GM19397 (cell line): ENCODE data around the gene FHIP1A.
"Not testable (repeated sequence)": the region's sequence is repeated elsewhere in the genome, so short reads cannot be mapped to it uniquely, and the experiment has no call there.

ENCODE experiments used
- ATAC-seq: cut with Tn5 transposase; IDR thresholded peaks from one replicate; pipeline ENCODE4 v1.9.1; 2021; ENCODE audit warnings: mild to moderate bottlenecking, moderate library complexity; ENCODE audit not compliant: unreplicated experiment

FHIP1A gene

DNA sequence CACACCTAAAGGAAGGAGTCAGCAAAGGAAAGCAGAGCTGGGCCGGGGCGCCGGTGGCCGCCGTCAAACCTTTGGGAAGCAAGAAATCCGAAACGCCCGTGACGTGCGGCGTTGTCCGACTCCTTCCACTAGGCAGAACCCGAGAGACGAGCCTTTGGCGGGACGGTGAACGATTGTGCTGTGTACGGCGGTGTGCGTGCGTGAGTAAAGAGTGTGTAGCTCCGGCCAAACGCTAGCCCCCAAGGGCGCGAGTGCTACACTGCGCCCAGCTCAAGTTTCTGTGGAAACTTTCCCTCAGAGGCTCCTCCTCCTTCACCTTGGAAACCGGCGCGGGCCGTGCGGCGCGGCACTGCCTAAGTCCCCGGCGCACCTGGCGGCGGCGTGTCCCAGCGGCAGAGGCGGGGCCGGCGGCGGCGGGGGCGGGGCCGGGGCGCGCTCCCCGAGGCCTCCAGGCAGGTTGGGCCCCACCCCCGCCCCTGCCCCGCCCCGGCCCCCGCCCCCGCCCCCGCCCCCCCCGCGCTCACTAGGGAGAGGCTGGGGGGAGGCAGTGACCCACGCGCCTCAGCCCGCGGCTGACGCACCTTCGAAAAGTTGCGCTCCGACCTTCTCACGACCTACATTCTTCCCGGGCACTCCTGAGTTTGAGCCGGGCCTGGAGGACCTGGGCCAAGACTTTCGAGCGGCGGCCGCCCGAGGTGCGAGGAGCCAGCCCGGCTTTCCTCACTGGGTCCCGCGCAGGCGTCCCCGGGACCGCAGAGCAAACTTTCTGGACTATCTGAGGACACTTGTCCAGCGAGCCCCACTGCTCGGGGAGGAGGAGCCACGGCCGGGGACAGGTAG is at the start of gene FHIP1A:
Gene FHIP1A (plus strand): TSS at position 547 of the 840 bp plus-strand sequence. CDS start 157,084 bp downstream, outside the sequence.
- ATAC-seq = peak; percentile 83

GRCh38 chr4:151359576-151359975 is 49.4 kb upstream of the FHIP1A start:
- no peak for ATAC-seq

- no peak for ATAC-seq
Observed at GRCh38 chr4:151361126-151361525, 47.9 kb upstream of the FHIP1A start.

DNA sequence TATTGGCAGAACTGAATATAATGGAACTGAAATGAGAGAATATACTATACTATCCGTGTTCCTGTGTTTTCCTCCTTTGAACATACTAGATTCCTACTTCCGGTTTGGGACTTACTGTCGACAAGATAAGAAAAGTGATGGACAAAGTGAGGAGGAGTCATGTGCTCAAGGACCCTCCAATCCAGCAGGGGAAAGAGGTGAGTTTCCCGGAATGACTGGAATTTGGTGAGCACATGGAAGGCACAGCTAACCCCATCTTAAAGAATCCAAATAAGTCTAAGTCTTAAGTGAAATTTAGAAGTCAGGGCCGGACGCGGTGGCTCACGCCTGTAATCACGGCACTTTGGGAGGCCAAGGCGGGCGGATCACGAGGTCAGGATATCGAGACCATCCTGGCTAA is 47.0 kb upstream of the FHIP1A start:
- ATAC-seq = no peak

- ATAC-seq = peak; percentile 94
Observed at GRCh38 chr4:151362404-151363164, 46.4 kb upstream of the FHIP1A start.

GRCh38 chr4:151376540-151376939 is 32.4 kb upstream of the FHIP1A start:
- no peak for ATAC-seq

DNA sequence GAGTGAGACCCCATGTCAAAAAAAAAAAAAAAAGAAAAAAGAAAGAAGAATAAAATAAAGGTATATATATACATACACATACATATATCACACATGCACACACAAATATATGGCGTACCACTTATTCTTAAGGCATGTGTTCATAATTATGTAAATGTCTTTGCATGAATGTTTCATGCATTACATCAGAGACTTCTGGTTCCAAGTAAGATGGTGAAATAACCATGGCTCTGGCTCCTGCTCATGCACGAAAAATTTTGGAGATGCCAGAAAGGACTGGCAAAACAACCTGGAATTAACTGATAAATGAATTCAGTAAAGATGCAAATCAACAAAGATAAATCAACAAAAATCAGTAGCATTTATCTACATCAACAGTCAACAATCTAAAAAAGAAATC is 19.7 kb upstream of the FHIP1A start:
- ATAC-seq = no peak

DNA sequence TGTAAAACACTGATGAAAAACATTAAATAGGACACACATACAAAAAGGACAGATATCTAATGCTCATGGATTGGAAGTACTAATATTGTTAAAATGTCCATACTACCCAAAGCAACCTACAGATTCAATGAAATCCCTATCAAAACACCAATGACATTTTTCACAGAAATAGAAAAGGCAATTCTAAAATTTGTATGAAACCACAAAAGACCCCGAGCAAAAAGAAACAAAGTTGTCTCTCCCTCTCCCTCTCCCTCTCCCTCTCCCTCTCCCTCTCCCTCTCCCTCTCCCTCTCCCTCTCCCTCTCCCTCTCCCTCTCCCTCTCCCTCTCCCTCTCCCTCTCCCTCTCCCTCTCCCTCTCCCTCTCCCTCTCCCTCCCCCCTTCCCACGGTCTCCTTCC is 19.2 kb upstream of the FHIP1A start:
- ATAC-seq = not testable (repeated sequence)

DNA sequence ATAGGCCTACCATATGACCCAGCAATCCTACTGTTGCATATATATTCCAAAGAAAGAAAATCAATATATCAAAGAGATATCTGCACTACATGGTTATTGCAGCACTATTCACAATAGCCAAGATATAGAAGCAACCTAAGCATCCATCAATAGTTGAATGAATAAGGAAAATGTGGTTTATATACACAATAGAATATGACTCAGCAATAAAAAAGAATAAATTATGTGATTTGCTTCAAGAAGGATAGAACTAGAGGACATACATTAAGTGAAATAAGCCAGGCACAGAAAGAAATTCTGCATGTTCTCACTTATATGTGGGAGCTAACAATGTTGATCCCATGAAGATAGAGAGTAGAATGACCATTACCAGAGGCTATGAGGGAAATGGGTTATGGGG is 13.1 kb upstream of the FHIP1A start:
- no peak for ATAC-seq

- no peak for ATAC-seq
Observed at GRCh38 chr4:151400343-151400742, 8.6 kb upstream of the FHIP1A start.

- ATAC-seq = no peak
Observed at GRCh38 chr4:151401739-151402138, 7.2 kb upstream of the FHIP1A start.

- ATAC-seq = no peak
Observed at GRCh38 chr4:151402145-151402865, 6.7 kb upstream of the FHIP1A start.

DNA sequence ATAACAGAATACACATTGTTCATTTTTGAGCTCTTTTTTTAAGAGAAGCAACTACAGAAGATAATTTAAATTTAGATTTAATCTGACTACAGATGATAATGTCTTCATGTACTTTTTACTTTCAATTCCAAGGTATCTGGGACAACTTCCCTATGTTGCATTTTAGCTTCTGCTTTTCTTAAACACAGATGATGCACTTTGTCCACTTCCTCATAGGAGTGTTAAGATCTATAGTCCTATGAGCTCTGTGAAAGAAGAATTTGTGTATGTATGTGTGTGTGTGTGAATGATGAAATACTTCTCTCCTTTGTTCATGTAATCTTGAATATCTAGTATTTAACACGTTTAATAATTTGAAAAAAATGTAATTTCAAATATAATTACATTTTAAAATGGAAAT is 5.3 kb upstream of the FHIP1A start:
- ATAC-seq = no peak

DNA sequence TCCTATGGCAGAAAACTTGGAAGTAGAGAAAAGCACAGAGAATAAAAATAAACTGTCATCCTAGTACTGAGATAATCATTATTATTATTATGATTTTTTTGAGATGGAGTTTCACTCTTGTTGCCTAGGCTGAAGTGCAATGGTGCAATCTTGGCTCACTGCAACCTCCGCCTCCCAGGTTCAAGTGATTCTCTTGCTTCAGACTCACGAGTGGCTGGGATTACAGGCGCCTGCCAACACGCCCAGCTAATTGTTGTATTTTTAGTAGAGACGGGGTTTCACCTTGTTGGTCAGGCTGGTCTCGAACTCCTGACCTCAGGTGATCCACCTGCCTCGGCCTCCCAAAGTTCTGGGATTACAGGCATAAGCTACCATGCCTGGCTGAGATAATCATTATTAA is 4.2 kb upstream of the FHIP1A start:
- not testable (repeated sequence) for ATAC-seq

DNA sequence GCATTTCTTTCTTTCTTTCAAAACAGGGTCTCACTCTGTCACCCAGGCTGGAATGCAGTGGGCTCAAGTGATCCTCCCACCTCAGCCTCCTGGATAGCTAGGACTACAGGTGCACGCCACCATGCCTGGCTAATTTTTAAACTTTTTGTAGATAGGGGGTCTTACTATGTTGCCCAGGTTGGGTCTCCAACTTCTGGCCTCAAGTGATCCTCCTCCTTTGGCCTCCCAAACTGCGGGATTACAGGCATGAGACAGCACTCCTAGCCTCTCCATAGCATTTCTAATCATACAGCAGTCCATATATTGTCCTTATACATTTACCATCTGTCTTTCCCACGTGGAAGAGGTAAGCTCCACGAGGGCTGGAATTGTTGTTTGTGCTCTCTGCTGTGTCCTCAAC is 2.0 kb upstream of the FHIP1A start:
- no peak for ATAC-seq

- ATAC-seq = peak; percentile 82
Observed at GRCh38 chr4:151407466-151408379, 1.3 kb upstream of the FHIP1A start.

- peak; percentile 5 for ATAC-seq
Observed at GRCh38 chr4:151408380-151408629, 671 bp upstream of the FHIP1A start.

DNA sequence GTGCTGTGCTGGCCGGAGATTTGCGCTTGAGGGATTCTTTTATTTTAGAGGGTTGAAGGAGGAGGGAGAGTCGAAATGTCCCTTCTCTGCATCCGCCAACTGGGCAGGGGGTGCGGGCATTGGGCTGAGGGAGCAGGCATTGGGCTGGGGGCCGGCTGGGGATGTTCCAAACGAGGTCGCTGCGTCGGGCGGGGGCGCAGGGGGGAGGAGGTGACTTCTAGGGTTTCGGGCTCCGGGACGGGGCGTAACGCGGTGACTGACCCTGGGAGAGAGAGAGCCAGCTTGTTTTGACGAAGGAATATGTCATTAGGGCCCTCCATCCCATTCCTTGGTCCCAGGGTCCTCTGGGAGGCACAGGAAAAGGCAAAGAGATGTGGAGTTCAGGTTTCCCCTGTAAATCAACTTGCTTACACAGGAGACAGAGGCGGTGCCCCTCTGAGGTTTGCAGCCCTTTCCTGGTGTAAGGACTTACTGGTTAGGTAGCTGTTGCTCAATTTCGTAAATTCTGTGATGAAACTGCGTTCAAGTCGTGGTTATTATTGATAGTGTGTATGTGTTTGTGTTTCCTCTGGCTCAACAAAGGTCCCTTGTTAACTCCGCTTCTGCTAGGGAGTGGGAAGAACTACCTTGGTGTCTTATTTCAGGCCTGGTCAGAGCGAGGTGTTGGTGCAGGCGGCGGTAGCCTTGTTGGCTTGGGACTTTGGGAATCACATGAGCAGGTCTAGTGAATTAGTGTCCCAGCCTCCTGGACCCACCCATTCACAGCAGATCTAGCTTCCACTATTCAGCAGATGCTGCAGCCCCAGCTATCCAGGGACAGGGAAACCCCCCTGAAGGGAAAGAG is 716 bp downstream of the FHIP1A start:
- ATAC-seq = no peak

DNA sequence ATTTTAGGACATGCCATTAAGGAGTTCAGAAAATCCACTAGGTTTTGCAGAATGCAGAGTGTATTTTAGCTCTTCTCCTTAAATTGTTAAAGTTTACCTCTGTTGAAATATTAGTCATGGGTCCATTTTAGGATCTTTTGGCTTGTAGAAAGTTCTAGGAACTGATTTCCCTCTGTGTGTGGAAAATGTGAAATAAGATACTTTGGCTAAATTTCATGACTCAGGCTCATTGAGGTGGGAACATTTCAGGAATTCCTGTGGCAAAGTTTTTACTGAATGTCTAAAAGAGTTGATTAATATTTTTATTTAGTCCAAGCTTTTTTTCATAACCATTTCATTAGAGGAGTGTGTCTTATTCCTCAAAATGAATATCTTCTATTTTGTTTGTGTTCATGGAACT is 7.0 kb downstream of the FHIP1A start:
- ATAC-seq = no peak

DNA sequence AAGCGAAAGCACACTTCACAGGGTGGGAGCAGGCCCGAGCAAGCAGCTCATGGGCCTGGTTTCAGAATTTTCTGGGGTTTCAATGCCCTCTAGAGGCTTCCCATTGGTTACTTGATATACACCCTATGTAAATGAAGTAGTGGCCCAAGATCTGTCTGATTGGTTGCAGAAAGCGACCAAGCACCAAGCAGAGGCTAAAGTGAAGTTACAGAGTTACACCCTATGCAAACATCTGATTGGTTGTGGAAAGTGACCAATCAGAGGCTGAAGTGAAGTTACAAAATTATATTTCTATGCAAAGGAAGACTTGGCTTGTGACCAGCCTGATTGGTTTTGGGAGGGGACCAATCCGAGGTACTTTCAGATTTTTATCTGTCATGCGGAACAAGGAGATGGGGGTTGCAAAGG is 8.2 kb downstream of the FHIP1A start:
- no peak for ATAC-seq
